Activated CD8-positive, alpha-beta memory T cell treated with anti-CD3 and anti-CD28 coated beads for 1 hour (primary cell): ENCODE results near the gene SYTL1.

Experiments
- DNase-seq, 2 donors: peaks; one replicate each; pipeline ENCODE4 v3.0.0-alpha.2; 2020; ENCODE audit warnings: low read depth in 1 of 2; ENCODE audit errors: extremely low read depth in 1 of 2

The SYTL1 gene

DNA sequence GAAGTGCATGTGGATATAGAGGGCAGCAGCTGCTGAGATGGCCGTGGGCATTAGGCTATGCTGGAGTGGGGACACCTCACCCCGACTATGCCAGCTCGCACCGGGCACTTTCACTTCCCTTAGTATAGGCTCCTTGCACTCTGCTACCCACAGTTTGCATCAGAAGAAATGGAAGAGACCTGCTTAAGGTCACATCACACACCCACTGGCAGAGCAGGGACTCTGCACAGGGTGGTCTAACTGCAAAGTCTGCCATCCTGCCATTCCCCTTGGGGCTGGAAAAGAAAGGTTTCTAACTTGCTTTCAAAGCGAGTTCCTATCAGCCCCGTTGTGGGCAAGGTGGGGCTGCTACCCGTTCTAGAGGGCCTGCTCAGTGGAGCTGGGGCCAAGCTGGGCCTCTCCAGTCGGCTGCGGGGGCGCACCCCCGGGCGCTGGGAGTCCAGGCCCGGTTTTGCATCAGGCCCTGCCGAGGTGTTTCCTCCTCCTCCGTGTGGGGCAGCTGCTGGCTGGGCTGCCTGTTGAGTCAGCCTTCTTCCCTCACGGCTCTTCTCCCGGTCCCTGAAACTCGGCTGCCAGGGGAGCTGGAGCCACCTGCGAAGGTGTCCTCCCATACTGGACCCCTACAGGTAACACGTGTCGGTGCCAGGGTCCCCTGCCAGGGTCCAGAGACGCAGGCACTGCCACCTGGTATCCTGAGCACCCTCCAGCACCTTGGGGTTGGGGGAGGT lies at the start of gene SYTL1:
Gene SYTL1, plus strand, starts transcription at position 498 of the 728 bp plus-strand sequence. CDS start 3,313 bp downstream, outside the sequence.
- peak; percentile 21 to 49 for DNase-seq

- no peak for DNase-seq
Measured at GRCh38 chr1:27292106-27292505, 49.7 kb upstream of the SYTL1 start.

DNA sequence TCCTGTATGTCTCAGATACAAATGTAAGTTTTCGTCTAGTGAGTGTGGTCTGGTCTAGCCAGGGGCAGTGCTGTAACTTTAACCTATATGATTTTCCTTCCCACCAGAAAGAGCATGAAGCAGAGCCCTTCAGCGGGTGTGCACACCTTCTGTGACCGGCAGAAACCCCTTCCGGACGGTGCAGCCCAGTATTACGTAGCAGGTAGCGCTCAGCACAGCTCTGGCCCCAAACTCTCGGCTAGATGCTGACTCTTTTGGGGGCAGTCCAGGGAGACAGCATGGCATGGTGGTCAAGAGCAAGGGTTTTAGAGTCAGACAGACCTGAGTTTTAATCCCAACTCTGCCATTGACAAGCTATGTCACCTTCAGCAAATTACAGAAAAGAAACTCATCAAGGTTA lies 47.9 kb upstream of the SYTL1 start:
- no peak for DNase-seq

GRCh38 chr1:27296773-27297291 lies 45.0 kb upstream of the SYTL1 start:
- DNase-seq, result peak; percentile 31 to 58

DNA sequence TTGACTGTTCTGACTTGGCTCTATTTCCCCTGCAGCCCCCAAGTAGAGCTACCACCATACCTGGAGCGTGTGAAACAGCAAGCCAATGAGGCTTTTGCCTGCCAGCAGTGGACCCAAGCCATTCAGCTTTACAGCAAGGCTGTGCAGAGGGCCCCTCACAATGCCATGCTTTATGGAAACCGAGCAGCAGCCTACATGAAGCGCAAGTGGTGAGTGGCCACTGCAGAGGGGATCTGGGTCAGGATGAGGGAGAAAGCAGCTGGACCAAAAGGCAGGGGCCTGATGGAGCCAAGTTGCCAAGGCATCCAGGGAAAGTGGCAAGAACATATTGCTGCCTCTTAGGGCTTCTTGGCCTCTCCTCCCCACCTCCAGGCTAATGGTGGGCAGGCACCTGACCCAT lies 43.9 kb upstream of the SYTL1 start:
- no peak for DNase-seq

DNA sequence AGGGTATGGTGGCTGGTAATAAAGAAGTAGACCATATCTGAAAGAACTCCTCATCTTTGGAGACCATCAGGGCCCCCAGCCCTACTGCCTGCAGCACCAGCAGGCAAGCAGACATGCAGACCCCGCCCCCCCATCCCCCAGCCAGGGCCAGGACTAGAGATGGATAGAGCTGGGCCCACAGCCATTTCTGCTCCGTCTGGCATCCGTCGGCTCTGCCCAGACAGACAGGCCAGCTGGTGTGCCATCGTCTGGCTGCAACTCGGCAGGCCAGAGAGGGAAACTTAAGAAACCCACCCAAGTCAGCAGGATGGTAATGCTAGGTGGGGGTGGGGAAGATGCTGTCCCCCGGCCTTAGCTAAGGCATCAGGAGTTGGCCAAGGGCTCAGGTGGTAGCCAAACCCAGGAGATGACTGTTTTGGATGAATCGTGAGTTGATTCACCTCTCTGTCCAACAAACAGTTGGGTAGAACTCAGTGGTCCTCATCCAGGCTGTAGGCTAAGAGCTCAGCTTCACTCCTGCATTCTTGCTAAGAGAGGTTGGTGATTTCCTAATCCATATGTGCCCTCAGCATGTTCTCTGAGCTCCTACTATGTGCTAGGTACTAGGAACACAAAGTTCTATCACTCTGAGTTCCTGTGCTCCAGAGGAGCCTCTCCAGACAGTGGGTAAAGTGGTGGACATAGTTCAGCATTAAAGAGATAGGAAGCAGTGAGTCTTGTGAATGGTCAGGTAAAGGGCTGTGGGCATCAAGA lies 43.0 kb upstream of the SYTL1 start:
- no peak for DNase-seq

GRCh38 chr1:27299385-27300271 lies 42.2 kb upstream of the SYTL1 start:
- DNase-seq, result no peak

GRCh38 chr1:27300341-27301051 lies 41.3 kb upstream of the SYTL1 start:
- DNase-seq, result peak; percentile 42 to 63

DNA sequence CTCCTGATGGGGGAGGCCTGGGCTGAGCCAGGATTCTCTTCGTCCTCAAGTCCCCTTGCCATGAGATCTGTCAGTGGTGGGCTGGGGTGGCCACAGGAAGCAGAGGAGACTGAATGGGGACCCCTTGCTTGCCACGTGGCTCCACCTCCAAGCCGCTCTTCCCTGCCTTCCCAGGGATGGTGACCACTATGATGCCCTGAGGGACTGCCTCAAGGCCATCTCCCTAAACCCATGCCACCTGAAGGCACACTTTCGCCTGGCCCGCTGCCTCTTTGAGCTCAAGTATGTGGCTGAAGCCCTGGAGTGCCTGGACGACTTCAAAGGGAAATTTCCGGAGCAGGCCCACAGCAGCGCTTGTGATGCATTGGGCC lies 40.8 kb upstream of the SYTL1 start:
- DNase-seq, result no peak

- no peak for DNase-seq
Measured at GRCh38 chr1:27301582-27302199, 40.1 kb upstream of the SYTL1 start.

GRCh38 chr1:27302612-27303011 lies 39.2 kb upstream of the SYTL1 start:
- no peak for DNase-seq

DNA sequence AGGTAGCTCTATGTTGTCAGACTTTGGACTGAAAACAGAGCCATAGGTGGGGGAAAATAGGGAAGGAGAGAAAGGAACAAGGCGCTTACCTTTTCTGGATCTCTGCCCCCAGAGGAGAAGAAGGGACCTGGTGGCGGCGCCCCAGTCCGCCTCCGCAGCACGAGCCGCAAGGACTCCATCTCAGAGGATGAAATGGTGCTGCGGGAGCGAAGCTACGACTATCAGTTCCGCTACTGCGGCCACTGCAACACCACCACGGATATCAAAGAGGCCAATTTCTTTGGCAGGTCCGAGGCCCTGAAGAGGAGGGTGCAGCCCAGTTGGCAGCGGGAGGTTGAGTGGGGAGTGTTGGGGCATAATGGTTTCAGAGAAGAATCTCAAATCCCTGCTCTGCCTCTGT lies 38.3 kb upstream of the SYTL1 start:
- no peak for DNase-seq

DNA sequence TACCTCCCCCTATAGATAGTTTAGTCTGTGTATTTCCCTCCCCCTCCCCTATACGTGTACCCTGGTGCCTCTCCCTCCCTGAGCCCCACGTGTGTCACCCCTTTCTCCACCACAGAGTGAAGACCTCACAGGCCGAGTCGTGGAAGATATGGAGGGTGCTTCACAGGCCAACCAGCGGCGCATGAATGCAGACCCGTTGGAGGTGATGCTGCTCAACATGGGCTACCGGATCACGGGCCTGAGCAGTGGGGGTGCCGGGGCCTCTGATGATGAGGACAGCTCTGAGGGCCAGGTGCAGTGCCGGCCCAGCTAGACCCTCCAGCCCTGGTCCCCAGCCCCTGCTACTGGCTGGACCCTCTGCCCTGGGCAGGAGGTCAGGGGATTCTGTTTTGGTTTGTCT lies 35.8 kb upstream of the SYTL1 start:
- DNase-seq, result no peak

DNA sequence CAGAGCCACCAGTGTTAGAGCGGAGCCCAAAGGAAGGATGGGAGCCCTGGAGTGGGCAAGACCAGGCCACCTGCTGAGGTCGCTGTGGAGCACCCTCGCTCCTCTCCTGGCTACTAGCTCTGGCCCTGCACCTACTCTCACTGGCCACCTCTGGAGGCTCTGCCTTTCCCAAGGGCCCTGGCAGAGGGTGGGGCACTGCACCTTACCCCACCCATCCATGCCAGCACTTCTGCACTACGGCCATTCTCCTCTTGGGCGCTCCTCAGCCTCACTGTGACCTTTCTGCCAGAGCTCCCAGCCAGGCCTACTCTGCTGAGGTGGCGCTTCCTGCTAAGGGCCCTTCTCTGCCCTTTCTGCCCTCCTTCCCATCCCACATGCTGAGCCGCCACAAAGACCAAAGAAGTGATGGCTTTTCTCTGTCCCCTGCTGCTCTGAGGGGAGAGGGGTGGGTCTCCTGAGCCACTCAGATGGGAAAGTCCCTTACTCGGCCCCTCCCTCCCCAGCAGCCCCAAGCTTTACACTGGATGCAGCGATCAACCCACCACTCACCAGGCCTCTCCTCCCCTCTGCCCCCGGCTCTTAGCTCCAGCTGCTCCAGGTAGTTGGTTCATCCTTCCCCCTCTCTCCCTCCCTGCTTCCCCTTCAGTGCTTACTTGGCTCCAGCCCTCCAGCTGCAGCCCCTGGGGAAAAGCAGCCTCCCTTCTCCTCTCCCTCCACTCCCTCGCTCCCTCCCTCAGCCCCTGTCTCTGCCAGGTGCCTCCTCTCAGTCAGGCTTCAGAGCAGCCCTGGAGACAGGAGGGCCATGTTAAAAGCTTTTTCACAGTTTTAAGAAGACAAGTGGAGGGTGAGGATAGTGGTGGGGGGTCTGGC lies 34.7 kb upstream of the SYTL1 start:
- DNase-seq, result no peak

DNA sequence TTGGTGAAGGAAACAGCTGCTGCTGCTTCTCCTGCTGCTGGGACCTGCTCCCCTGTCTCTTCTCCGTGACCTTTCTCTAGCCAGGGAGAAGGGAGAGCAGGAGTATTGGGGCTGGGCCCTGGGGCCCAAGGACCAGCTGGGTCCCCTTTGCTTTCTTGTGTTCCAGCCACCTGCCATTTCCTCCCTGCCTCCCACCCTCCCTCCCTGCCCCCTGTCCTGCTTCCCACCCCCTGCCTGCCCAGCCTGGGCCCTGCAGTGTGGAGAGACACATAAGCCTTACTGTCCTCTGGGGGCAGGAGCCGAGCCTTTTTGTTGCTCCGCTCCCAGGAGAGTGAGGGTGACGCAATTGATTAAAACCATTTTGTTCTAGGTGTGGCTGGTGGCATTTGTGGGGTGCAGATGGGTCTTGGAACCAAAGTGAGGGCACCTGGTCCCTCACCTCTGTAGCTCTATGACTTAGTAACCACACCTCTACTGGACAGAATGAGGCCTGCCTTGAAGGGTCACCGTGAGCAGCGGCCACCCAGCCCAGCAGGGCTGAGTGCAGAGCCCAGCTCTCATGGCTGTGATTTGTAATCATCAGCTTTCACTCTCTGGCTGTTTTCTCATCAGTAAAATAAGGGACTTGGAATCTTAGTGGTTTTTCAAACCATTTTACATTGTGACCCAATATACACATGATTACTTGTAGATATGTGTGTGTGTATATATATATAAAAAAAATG lies 33.8 kb upstream of the SYTL1 start:
- no peak for DNase-seq

GRCh38 chr1:27314169-27314568 lies 27.7 kb upstream of the SYTL1 start:
- no peak for DNase-seq

- DNase-seq, result no peak
Measured at GRCh38 chr1:27314737-27315136, 27.1 kb upstream of the SYTL1 start.

- DNase-seq, result no peak
Measured at GRCh38 chr1:27316860-27317259, 25.0 kb upstream of the SYTL1 start.

- DNase-seq, result no peak
Measured at GRCh38 chr1:27318136-27318535, 23.7 kb upstream of the SYTL1 start.
